ENCODE data around the gene NOS1. TPM values are rescaled to one million over a fixed set of nuclear protein-coding genes. Genes with fewer than 3 reads are reported as not detected.

The NOS1 gene
- total RNA-seq, 1 donor from 2014 or later: 0.11 TPM

DNA sequence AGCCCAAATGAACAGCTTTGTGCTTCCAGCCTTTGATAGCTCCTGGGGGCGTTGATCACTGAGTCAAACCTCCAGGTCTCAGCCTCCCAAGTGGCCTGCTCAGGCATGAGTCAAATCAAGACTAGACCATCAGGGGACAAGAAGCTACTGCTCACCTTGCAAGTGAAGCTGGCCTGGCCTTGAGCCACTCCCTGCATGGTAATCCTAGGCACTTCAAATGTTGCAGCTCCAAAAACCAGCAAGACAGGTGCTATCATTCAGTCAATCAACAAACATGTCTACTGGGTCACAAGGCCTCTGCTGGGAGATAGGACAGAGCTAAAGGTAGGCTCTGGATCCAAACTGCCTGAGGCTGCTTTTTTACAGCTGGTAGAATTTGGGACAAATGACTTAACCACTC lies 33.1 kb upstream of the NOS1 start:
- no peaks in the 10 kb centered on the region for H3K79me2 ChIP-seq (ENCODE audit: low read depth)
- no peaks in the 10 kb centered on the region for H3K27me3 ChIP-seq

DNA sequence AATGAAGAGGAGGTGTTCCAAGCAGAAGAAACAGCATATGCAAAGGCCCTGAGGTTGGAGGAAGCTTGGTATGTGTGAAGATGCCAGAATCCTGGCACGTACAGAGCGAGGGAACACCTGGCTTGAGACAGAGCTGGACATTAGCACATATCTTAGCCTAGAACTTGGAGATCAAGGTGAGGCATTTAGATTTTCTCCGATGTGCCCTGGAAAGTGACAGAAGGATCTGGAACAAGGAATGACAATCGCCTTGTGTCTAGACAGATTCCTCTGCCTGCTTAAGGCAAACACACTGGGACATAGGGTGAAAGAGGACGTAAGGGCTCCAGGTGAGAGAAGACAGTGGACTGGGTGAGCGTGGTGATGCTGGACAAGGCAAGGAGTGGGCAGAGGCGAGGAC lies 32.2 kb upstream of the NOS1 start:
- Mint-ChIP-seq H3K9me3 (peaks cover 3% of the 10 kb centered on the region), H3K4me1 (peaks cover 3% of the 10 kb centered on the region), H3K27me3 (ENCODE audit: insufficient read depth, low read depth) (peaks cover 5% of the 10 kb centered on the region), H3K27ac (no peak overlapping the region), H3K36me3 (no peaks in the 10 kb centered on the region), H3K4me3 (no peak overlapping the region)
- Histone ChIP-seq H3K4me1 (peaks cover 4% of the 10 kb centered on the region), H3K9ac (no peak overlapping the region), H4K20me1 (ENCODE audit: low read depth) (no peaks in the 10 kb centered on the region), H3K4me3 (no peak overlapping the region), H3K79me2 (ENCODE audit: low read depth) (no peaks in the 10 kb centered on the region), H3K27ac (no peak overlapping the region), H3K36me3 (no peaks in the 10 kb centered on the region), H3F3A (ENCODE audit: low read depth) (no peaks in the 10 kb centered on the region), H3K4me2 (no peak overlapping the region), H2AFZ (replicated peaks) (no peak overlapping the region), H3K9me3 (ENCODE audit: low read depth) (no peaks in the 10 kb centered on the region), H3K27me3 (no peaks in the 10 kb centered on the region)
- TF ChIP-seq EZH2phosphoT487 (IDR thresholded peaks at IDR 0.05) (no peak), EZH2 (IDR thresholded peaks at IDR 0.05) (no peak)
- TF ChIP-seq, protein P1, sequence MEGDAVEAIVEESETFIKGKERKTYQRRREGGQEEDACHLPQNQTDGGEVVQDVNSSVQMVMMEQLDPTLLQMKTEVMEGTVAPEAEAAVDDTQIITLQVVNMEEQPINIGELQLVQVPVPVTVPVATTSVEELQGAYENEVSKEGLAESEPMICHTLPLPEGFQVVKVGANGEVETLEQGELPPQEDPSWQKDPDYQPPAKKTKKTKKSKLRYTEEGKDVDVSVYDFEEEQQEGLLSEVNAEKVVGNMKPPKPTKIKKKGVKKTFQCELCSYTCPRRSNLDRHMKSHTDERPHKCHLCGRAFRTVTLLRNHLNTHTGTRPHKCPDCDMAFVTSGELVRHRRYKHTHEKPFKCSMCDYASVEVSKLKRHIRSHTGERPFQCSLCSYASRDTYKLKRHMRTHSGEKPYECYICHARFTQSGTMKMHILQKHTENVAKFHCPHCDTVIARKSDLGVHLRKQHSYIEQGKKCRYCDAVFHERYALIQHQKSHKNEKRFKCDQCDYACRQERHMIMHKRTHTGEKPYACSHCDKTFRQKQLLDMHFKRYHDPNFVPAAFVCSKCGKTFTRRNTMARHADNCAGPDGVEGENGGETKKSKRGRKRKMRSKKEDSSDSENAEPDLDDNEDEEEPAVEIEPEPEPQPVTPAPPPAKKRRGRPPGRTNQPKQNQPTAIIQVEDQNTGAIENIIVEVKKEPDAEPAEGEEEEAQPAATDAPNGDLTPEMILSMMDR (IDR thresholded peaks at IDR 0.05): no peak
- no peak for DNase-seq (ENCODE audit: low spot score)

More for the DNA sequence above, 33.1 kb upstream of the NOS1 start:
- TF ChIP-seq, protein P1 (IDR thresholded peaks at IDR 0.05): no peak
- TF ChIP-seq EZH2phosphoT487 (IDR thresholded peaks at IDR 0.05) (no peak), EZH2 (IDR thresholded peaks at IDR 0.05) (no peak)
- no peaks in the 10 kb centered on the region for H3K9me3 ChIP-seq (ENCODE audit: low read depth)
- Mint-ChIP-seq H3K9me3 (peaks cover 8% of the 10 kb centered on the region), H3K4me3 (no peak overlapping the region), H3K27ac (no peak overlapping the region), H3K4me1 (no peaks in the 10 kb centered on the region), H3K27me3 (ENCODE audit: insufficient read depth, low read depth) (peaks cover 8% of the 10 kb centered on the region), H3K36me3 (no peaks in the 10 kb centered on the region)
- DNase-seq (ENCODE audit: low spot score): no peak
- no peak overlapping the region for H3K9ac ChIP-seq
- H3K36me3 ChIP-seq: no peaks in the 10 kb centered on the region
- no peak overlapping the region for H3K4me3 ChIP-seq
- no peaks in the 10 kb centered on the region for H4K20me1 ChIP-seq (ENCODE audit: low read depth)
- H2AFZ ChIP-seq (replicated peaks): no peak overlapping the region
- no peak overlapping the region for H3K27ac ChIP-seq
- no peaks in the 10 kb centered on the region for H3F3A ChIP-seq (ENCODE audit: low read depth)
- H3K4me1 ChIP-seq: no peaks in the 10 kb centered on the region
- no peak overlapping the region for H3K4me2 ChIP-seq

- H3K36me3 ChIP-seq: no peaks in the 10 kb centered on the region
- H3K4me1 ChIP-seq: peaks cover 5% of the 10 kb centered on the region
- H3K79me2 ChIP-seq (ENCODE audit: low read depth): no peaks in the 10 kb centered on the region
- H3K27ac ChIP-seq: no peak overlapping the region
- Mint-ChIP-seq H3K36me3 (no peaks in the 10 kb centered on the region), H3K27ac (no peak overlapping the region), H3K4me3 (no peak overlapping the region), H3K27me3 (ENCODE audit: insufficient read depth, low read depth) (peaks cover 9% of the 10 kb centered on the region), H3K9me3 (no peaks in the 10 kb centered on the region), H3K4me1 (peaks cover 3% of the 10 kb centered on the region)
- no peaks in the 10 kb centered on the region for H3K9me3 ChIP-seq (ENCODE audit: low read depth)
- TF ChIP-seq EZH2 (IDR thresholded peaks at IDR 0.05): no peak
- TF ChIP-seq, protein P1 (IDR thresholded peaks at IDR 0.05): no peak
- TF ChIP-seq EZH2phosphoT487 (IDR thresholded peaks at IDR 0.05): no peak
- no peak overlapping the region for H3K9ac ChIP-seq
- H3K4me2 ChIP-seq: no peak overlapping the region
- H4K20me1 ChIP-seq (ENCODE audit: low read depth): no peaks in the 10 kb centered on the region
- no peaks in the 10 kb centered on the region for H3F3A ChIP-seq (ENCODE audit: low read depth)
- H3K27me3 ChIP-seq: no peaks in the 10 kb centered on the region
- no peak for DNase-seq (ENCODE audit: low spot score)
- no peak overlapping the region for H3K4me3 ChIP-seq
- H2AFZ ChIP-seq (replicated peaks): no peak overlapping the region
Measured at GRCh38 chr12:117390866-117391265, 29.4 kb upstream of the NOS1 start.
